ENCODE measurements around the gene LYRM4. TPM values are rescaled to one million over a fixed set of nuclear protein-coding genes. Genes with fewer than 3 reads are reported as not detected.

The LYRM4 gene
- total RNA-seq, 1 experiment from 2014 or later: 44.3 TPM

DNA sequence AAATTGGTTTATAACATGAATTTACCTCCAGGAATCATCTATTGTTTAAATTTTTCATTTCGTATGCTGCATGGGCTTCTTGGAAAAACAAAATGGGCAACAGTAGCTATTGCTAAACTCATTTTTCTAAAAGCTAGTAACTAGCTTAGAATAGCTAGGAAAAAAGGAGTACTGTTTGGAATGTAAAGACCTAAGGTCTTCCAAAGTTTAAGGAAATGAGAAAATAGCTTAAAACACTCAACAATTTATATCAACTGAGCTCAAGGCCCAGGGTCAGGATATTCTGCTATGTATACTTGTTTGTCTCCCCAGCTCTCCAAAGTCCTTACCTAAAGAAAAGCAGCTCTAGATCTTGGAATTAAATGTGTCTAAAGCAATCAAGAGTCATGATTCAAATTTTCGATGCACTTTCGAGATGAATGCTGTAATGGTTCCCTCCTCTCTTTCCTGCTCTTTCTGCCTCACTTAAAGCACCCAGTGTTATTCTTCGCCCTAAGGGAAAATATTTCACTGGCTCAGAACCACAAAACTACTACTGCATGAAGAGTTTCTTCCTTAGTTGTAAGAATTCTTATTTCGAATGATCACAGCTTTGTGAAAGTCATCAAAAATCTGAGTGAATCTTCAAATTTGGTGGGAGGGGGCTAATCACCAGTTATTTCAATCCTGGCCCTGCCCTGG lies 41.6 kb downstream of the LYRM4 start:
- no peak overlapping the region for H3K23ac ChIP-seq (ENCODE audit: insufficient read length, low read depth, low read length)
- no peaks in the 10 kb centered on the region for H3K27me3 Mint-ChIP-seq (ENCODE audit: low read depth)
- H4K8ac ChIP-seq (replicated peaks; ENCODE audit: insufficient read length, low read depth, low read length): no peak overlapping the region
- no peak overlapping the region for H3T11ph ChIP-seq (ENCODE audit: low read length)
- H3K27me3 ChIP-seq (ENCODE audit: insufficient read depth, low read length): no peaks in the 10 kb centered on the region
- H3K14ac ChIP-seq (ENCODE audit: insufficient read depth, low read length): no peak overlapping the region
- H2BK120ac ChIP-seq (ENCODE audit: low read depth, low read length, poor library complexity, severe bottlenecking): no peak overlapping the region
- H3K4me2 ChIP-seq (ENCODE audit: insufficient read depth, insufficient read length, low read length): no peak overlapping the region
- H3K9me3 Mint-ChIP-seq: no peaks in the 10 kb centered on the region
- no peak overlapping the region for H2AFZ ChIP-seq (ENCODE audit: low read length)
- no peak overlapping the region for H3K27ac Mint-ChIP-seq
- no peak overlapping the region for H3K56ac ChIP-seq (ENCODE audit: insufficient read length, low read depth, low read length)
- H2BK20ac ChIP-seq (ENCODE audit: low read depth, low read length, poor library complexity, severe bottlenecking): no peak overlapping the region
- H3K27ac ChIP-seq (ENCODE audit: insufficient read length, low read depth, low read length): no peak overlapping the region
- no peaks in the 10 kb centered on the region for H3K9me3 ChIP-seq (ENCODE audit: control insufficient read depth, low read depth, low read length)
- H3K4me3 Mint-ChIP-seq: no peak overlapping the region
- TF ChIP-seq, protein P1, sequence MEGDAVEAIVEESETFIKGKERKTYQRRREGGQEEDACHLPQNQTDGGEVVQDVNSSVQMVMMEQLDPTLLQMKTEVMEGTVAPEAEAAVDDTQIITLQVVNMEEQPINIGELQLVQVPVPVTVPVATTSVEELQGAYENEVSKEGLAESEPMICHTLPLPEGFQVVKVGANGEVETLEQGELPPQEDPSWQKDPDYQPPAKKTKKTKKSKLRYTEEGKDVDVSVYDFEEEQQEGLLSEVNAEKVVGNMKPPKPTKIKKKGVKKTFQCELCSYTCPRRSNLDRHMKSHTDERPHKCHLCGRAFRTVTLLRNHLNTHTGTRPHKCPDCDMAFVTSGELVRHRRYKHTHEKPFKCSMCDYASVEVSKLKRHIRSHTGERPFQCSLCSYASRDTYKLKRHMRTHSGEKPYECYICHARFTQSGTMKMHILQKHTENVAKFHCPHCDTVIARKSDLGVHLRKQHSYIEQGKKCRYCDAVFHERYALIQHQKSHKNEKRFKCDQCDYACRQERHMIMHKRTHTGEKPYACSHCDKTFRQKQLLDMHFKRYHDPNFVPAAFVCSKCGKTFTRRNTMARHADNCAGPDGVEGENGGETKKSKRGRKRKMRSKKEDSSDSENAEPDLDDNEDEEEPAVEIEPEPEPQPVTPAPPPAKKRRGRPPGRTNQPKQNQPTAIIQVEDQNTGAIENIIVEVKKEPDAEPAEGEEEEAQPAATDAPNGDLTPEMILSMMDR (conservative IDR thresholded peaks at IDR 0.05): no peak
- peaks cover 4 to 11% of the 10 kb centered on the region in 2 experiments for H3K4me1 Mint-ChIP-seq
- no peaks in the 10 kb centered on the region for H3K4me1 ChIP-seq (ENCODE audit: insufficient read depth, low read length)
- no peak overlapping the region for H2BK12ac ChIP-seq (ENCODE audit: insufficient read length, low read depth, low read length)
- no peak overlapping the region for H4K5ac ChIP-seq (ENCODE audit: insufficient read length, low read depth, low read length)
- H2BK5ac ChIP-seq (ENCODE audit: insufficient read length, low read length): no peak overlapping the region
- no peak overlapping the region for H3K4ac ChIP-seq (ENCODE audit: low read depth, low read length)
- H3K36me3 Mint-ChIP-seq (ENCODE audit: insufficient read depth in 1 of 3, low read depth in 3 of 3): peaks cover 0 to 6% (median 0%) of the 10 kb centered on the region in 3 experiments; a peak in 3 of 7 replicates
- no peak overlapping the region for H4K91ac ChIP-seq (ENCODE audit: insufficient read length, low read depth, low read length)
- no peak overlapping the region for H3K9ac ChIP-seq (ENCODE audit: extremely low read depth, insufficient read length, low read length)
- H3K18ac ChIP-seq (ENCODE audit: insufficient read length, low read depth, low read length): no peak overlapping the region
- H3K23me2 ChIP-seq (ENCODE audit: insufficient read length, low read depth, low read length, poor library complexity, severe bottlenecking): no peaks in the 10 kb centered on the region
- H2AK5ac ChIP-seq (ENCODE audit: insufficient read length, low read length): no peak overlapping the region
- no peaks in the 10 kb centered on the region for H4K20me1 ChIP-seq (ENCODE audit: control insufficient read depth, insufficient read depth, insufficient read length)
- WGBS (ENCODE audit: extremely low coverage, insufficient read length, low lambda C conversion rate): no CpG with 5 or more reads among the region's 5 CpGs
- no peak overlapping the region for H2BK15ac ChIP-seq (ENCODE audit: low read depth, low read length)
- H3K79me2 ChIP-seq (ENCODE audit: insufficient read depth, low read length): no peaks in the 10 kb centered on the region
- no peaks in the 10 kb centered on the region for H3K79me1 ChIP-seq (ENCODE audit: insufficient read depth, low read depth, low read length, poor library complexity, severe bottlenecking)
- no peak for DNase-seq

All from H9 (cell line).